ENCODE results near the gene C1orf87.

C1orf87 gene

DNA sequence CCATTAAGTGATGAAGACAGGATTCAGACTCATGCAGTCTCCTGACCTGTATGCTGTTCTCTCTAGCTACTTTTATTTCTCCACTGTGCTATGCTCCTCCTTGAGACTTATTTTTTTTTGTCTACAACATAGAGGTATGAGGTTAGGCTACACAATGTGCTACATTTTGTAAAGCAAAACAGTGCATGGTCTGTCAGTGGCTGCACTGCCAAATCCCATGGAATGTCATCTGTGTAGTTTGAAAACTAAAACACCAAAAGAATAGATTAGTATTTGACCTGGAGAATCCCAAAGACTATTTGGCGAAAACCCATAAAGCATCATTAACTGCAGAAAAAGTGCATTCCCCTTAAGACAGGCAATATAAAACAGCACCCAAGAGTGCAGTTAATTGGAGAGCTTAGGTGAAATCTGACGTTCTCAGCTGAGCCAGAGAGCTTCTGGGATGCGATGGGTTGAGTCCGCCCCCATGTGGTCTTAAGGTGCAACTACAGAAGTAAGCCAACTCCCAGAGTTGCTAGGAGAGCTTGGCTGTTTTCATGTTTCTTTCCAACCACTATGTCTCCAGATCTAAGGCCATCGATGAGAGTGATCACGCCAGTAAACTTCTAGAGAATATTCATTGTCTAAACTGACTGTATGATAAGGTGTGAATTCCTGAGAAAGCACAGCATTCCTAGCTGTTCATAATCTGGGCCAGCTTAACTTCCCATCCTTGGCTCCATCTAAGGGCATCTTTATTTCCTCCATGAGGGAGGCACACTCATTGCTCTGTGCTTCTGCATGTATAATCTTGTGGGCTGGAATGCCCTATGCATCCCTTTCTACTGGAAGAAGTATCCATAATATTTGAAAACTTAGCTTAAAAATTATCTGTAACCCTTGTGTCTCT, 126.3 kb downstream of the C1orf87 start:
- peak; percentile 38 for DNase-seq (ENCODE audit: low spot score)

DNA sequence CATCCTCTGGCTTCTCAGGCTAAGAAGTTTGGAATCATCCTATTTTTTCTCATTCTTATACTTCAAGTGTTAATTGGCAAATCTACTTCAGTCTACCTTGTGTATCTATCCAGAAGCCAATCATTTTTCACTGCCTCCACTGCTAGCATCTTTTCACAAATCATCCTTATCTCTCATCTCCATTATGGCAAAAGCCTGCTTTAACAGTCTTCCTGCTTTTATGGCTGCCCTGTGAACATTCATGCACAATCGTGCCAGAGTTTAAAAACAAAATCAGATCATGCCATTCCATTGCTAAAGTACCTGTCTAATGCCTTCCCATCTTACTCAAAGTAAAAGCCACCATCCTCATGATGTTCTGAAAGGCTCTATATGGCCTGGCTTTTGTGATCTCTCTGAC, 127.8 kb downstream of the C1orf87 start:
- no peak for DNase-seq (ENCODE audit: low spot score)
